ENCODE data around the gene PLEKHG5. TPM values are rescaled to one million over a fixed set of nuclear protein-coding genes. Genes with fewer than 3 reads are reported as not detected.

Gene PLEKHG5
- total RNA-seq, 2 experiments from 2014 or later, result 5.0 to 6.1 TPM

DNA sequence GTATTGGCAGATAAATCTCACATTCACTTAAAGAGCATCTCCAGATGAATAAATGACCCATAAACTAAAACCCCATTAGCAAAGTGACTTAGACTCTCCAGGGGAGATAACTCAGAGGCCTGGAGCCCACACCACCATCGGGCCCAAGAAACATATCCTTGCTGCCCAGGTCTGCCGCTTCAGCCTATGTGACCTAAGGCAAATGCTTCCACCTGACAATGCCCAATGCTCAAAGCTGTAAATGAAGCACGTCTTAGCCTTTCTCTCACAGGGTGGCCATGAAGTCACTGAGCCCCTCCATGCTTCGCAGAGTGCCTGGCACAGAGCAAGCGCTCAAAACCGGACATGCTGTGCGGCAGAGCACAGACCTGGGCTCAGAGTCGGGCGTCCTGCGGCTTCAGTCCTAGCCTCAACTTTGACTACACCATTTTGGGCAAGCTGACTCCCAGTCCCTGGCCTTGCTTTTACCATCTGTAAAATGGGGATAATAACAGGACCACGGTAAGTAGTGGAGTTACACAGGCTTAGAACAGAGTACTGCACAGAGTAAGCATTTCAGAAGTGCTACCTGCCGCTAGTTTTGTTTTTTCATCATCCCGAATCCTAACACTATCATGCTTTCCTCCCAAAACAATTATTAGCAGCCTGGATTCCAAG is 39.2 kb upstream of the PLEKHG5 start:
- ATAC-seq (ENCODE audit: poor library complexity) (no peak), DNase-seq (no peak)
- H3K27ac ChIP-seq (ENCODE audit: low read depth in 1 of 2, low read length in 2 of 2), result no peak overlapping the region
- POLR2A ChIA-PET, result no interaction called here
- H3K27me3 ChIP-seq (ENCODE audit: control insufficient read depth in 1 of 2, insufficient read depth in 2 of 2, low read length in 2 of 2), result no peaks in the 10 kb centered on the region
- TF ChIP-seq, protein P1, sequence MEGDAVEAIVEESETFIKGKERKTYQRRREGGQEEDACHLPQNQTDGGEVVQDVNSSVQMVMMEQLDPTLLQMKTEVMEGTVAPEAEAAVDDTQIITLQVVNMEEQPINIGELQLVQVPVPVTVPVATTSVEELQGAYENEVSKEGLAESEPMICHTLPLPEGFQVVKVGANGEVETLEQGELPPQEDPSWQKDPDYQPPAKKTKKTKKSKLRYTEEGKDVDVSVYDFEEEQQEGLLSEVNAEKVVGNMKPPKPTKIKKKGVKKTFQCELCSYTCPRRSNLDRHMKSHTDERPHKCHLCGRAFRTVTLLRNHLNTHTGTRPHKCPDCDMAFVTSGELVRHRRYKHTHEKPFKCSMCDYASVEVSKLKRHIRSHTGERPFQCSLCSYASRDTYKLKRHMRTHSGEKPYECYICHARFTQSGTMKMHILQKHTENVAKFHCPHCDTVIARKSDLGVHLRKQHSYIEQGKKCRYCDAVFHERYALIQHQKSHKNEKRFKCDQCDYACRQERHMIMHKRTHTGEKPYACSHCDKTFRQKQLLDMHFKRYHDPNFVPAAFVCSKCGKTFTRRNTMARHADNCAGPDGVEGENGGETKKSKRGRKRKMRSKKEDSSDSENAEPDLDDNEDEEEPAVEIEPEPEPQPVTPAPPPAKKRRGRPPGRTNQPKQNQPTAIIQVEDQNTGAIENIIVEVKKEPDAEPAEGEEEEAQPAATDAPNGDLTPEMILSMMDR (IDR thresholded peaks at IDR 0.05), result no peak
- no peaks in the 10 kb centered on the region for H3K27me3 Mint-ChIP-seq
- CTCF ChIA-PET, result no interaction called here
- peaks cover 82% of the 10 kb centered on the region for H3K36me3 Mint-ChIP-seq (ENCODE audit: low read depth)
- no peaks in the 10 kb centered on the region for H3K4me1 Mint-ChIP-seq (ENCODE audit: low read depth)
- intact Hi-C loops (cut with DNase I, micrococcal nuclease), result no loop called here
- no peak overlapping the region for H3K27ac Mint-ChIP-seq
- H3K9me3 ChIP-seq (ENCODE audit: control insufficient read depth in 1 of 2, insufficient read depth in 1 of 2, low read length in 2 of 2), result no peaks in the 10 kb centered on the region
- H3K4me3 ChIP-seq (ENCODE audit: low read length), result no peak overlapping the region
- H3K4me1 ChIP-seq (ENCODE audit: insufficient read depth, low read length), result no peaks in the 10 kb centered on the region
- no peak overlapping the region for H3K4me3 Mint-ChIP-seq
- H3K36me3 ChIP-seq (ENCODE audit: insufficient read depth, low read length), result peaks cover 79% of the 10 kb centered on the region
- H3K9me3 Mint-ChIP-seq, result no peaks in the 10 kb centered on the region

DNA sequence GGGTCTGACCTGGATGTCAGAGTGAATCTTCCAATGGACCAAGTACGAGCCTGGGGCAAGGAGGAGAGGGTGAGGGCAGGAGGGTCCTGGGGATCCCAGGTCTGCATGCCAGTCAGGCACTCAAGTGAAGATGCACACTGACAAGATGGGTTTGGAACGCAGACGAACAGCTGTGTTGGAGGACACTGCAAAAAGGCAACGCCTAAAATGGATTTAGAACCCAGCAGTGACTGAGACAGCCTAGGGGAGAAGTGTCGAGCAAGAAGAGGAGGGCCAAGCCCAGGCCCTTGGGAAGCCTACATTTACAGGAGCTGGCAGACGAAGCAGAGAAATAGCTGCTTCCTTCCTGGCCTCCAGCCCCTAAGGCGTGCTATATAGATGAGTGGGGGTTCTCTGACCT is 37.0 kb upstream of the PLEKHG5 start:
- H3K9me3 ChIP-seq (ENCODE audit: control insufficient read depth in 1 of 2, insufficient read depth in 1 of 2, low read length in 2 of 2), result no peaks in the 10 kb centered on the region
- ChIA-PET CTCF (interaction anchor here (1.2 kb wide), 1 partner anchor 12 kb away, joined by 3 read pairs; no protein-coding TSS in a partner anchor), POLR2A (interaction anchor here (1.5 kb wide), 1 partner anchor 26 kb away, joined by 6 read pairs; the partner anchor contains the start of gene NOL9)
- DNase-seq (no peak), ATAC-seq (ENCODE audit: poor library complexity) (no peak)
- Mint-ChIP-seq H3K27ac (no peak overlapping the region), H3K9me3 (no peaks in the 10 kb centered on the region), H3K27me3 (no peaks in the 10 kb centered on the region), H3K36me3 (ENCODE audit: low read depth) (peaks cover 84% of the 10 kb centered on the region), H3K4me3 (no peak overlapping the region), H3K4me1 (ENCODE audit: low read depth) (no peaks in the 10 kb centered on the region)
- H3K4me1 ChIP-seq (ENCODE audit: insufficient read depth, low read length), result no peaks in the 10 kb centered on the region
- H3K36me3 ChIP-seq (ENCODE audit: insufficient read depth, low read length), result peaks cover 75% of the 10 kb centered on the region
- no peak overlapping the region for H3K27ac ChIP-seq (ENCODE audit: low read depth in 1 of 2, low read length in 2 of 2)
- no peak overlapping the region for H3K4me3 ChIP-seq (ENCODE audit: low read length)
- TF ChIP-seq, protein P1 (IDR thresholded peaks at IDR 0.05), result no peak
- H3K27me3 ChIP-seq (ENCODE audit: control insufficient read depth in 1 of 2, insufficient read depth in 2 of 2, low read length in 2 of 2), result no peaks in the 10 kb centered on the region
- intact Hi-C loops (cut with DNase I, micrococcal nuclease), result no loop called here

DNA sequence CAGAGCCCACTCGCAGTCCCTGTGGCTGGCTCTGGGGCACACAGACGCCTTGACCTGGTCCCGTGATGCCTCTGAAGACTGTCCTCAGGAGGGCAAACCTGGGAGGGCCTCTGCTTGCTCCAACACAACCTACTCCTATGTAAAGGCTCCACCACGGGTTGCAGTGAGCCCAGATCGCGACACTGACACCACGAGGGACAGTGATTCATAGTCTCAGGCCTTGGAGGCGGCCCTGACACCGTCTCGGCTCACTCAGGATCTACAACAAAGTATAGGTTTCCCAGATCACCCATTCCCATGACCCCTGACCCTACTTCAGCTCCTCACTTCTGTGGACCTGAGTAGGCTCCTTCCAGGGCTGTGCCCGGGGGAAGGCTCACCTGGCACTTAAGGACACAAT is 34.8 kb upstream of the PLEKHG5 start:
- Mint-ChIP-seq H3K27ac (no peak overlapping the region), H3K4me1 (ENCODE audit: low read depth) (no peaks in the 10 kb centered on the region), H3K36me3 (ENCODE audit: low read depth) (peaks cover 63% of the 10 kb centered on the region), H3K4me3 (no peak overlapping the region), H3K9me3 (no peaks in the 10 kb centered on the region), H3K27me3 (no peaks in the 10 kb centered on the region)
- Histone ChIP-seq H3K9me3 (ENCODE audit: control insufficient read depth in 1 of 2, insufficient read depth in 1 of 2, low read length in 2 of 2) (no peaks in the 10 kb centered on the region), H3K27me3 (ENCODE audit: control insufficient read depth in 1 of 2, insufficient read depth in 2 of 2, low read length in 2 of 2) (no peaks in the 10 kb centered on the region), H3K27ac (ENCODE audit: low read depth in 1 of 2, low read length in 2 of 2) (no peak overlapping the region), H3K4me1 (ENCODE audit: insufficient read depth, low read length) (no peaks in the 10 kb centered on the region), H3K36me3 (ENCODE audit: insufficient read depth, low read length) (peaks cover 57% of the 10 kb centered on the region), H3K4me3 (ENCODE audit: low read length) (no peak overlapping the region)
- ChIA-PET POLR2A (no interaction called here), CTCF (no interaction called here)
- TF ChIP-seq, protein P1 (IDR thresholded peaks at IDR 0.05), result no peak
- ATAC-seq (ENCODE audit: poor library complexity) (no peak), DNase-seq (no peak)
- intact Hi-C loops (cut with DNase I, micrococcal nuclease), result no loop called here

All from CD4-positive, alpha-beta T cell (primary cell).